Measurements from ENCODE around the gene AJAP1.

- TF ChIP-seq POLR2A (IDR thresholded peaks at IDR 0.05; ENCODE audit: extremely low read depth, insufficient read length) (no peak), CTCF (IDR thresholded peaks at IDR 0.05; ENCODE audit: low read depth, low read length) (peak; percentile 44), MAX (IDR thresholded peaks at IDR 0.05; ENCODE audit: low read depth, low read length) (no peak)
These were observed 171.5 kb downstream of the AJAP1 start for GRCh38 chr1:4825800-4826450.
